GM18526 (cell line): ENCODE measurements around the gene RGPD4.

ENCODE experiments used
- POLR2A ChIP-seq: IDR thresholded peaks from 3 replicates; pipeline ENCODE4 v1.6.1; 2011; ENCODE audit not compliant: insufficient read length; ENCODE audit errors: extremely low read depth

RGPD4 gene

GRCh38 chr2:107931412-107931811 is 104.7 kb downstream of the RGPD4 start:
- TF ChIP-seq POLR2A, result no peak

GRCh38 chr2:107932488-107932887 is 105.8 kb downstream of the RGPD4 start:
- no peak for TF ChIP-seq POLR2A

GRCh38 chr2:107932979-107933378 is 106.3 kb downstream of the RGPD4 start:
- no peak for TF ChIP-seq POLR2A

- TF ChIP-seq POLR2A, result no peak
Observed at GRCh38 chr2:107936433-107937359, 110.0 kb downstream of the RGPD4 start.
